HG02588 (cell line): ENCODE results near the gene ABL1.

Source experiments
- ATAC-seq: cut with Tn5 transposase; IDR thresholded peaks from one replicate; pipeline ENCODE4 v1.9.1; 2021; ENCODE audit warnings: mild to moderate bottlenecking, moderate library complexity; ENCODE audit not compliant: unreplicated experiment

The ABL1 gene

DNA sequence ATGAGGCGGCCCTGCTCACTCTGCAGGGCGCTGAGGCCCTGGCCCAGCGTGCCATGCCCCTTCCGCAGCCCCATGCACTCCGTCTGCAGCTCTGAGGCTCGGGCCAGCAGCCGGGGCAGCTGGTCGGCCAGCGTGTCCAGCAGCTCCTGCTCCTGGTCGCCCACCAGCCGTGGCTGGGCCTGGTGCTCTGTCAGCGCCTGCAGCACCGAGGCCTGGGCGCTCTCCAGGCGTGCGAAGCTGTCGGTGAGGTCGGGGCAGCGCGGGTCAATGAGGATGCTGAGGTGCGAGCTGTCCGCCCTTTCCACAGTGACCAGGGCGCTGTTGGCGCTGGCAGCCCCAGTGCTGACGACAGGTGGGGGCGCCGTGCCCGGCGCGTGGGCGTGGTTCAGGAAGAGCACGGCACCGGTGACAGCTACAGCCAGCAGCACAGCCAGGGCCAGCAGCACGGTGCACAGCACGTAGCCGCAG lies 94.6 kb downstream of the ABL1 start:
- no peak for ATAC-seq

DNA sequence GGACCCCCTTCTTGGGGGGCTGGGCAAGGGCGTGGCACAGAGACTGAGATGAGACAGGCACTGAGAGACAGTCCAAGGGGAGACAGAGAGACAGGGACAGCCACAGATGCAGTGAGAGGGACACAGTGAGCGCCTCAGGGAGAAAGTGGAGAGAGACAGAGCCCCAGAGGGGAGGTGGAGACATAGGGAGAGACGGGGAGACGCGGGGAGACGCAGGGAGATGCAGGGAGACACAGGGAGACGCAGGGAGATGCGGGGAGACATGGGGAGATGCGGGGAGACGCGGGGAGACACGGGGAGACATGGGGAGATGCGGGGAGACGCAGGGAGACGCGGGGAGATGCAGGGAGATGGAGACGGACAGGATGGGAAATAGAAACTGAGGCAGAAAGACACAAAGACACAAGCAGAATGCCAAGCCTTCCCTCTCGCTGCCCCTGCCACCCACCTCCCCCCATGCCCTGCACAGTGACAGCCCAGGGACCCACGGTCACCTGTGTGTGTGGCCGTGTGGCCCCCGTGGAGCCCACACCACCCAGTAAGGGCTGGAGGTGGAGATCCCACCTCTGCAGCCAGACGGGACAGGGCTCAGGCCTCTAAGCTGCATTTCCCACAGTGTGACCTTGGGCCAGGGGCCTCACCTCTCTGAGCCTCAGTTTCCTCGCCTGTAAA lies 95.2 kb downstream of the ABL1 start:
- no peak for ATAC-seq

DNA sequence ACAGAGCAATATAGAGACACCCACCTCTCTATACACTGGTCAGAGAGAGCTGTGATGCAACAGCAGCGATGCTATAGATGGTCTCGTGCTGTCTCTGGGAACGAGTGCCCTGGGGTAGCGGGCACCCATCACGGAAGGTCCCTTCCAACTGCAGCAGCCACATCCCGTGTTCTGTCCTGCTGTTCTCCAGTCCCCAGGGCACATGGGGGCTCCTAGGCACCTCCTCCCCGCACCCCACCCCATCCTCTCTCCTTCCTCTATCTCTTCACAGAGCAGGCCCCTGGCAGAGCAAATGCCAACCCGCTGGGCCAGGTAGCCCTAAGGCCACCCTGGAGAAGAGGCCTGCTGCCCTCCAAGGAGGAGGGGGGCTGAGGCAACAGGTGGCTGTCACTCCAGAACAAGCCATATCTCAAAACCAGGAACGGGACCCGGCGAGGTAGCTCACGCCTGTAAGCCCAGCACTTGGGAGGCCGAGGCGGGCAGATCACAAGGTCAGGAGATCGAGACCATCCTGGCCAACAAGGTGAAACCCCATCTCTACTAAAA lies 95.8 kb downstream of the ABL1 start:
- no peak for ATAC-seq

DNA sequence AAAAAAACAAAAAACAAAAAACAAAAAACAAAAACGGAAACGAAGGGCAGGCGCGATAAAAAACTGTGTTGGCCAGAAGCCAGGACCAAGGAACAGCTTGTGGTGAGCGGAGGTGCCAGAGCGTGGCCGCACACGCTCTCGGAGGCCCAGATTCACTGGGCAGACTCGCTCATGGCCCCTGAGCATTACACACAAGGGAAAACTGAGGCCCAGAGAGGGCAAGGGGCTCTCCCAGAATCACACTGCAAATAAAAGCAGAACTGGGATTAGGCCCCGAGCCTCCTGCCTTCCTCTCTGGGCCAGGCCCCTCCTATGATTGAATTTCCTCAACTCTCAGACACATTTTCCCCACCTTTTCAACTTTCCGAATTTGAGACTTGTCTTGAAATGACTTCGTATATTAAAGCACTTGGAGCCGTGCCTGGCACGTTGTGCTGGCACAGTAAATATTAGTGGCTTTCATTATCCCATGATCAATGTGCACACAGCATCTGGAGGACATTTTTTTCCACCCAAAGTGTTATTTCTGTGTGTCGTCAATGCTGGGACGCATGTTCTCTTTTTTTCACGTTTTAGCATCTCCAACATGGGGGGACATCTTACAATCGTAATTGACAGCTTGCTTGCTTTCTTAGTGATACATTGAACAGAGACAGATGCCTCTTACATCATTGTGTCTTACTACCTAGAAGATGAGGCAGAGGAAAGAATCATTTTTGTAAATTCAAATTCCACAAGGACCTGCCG lies 96.6 kb downstream of the ABL1 start:
- no peak for ATAC-seq

DNA sequence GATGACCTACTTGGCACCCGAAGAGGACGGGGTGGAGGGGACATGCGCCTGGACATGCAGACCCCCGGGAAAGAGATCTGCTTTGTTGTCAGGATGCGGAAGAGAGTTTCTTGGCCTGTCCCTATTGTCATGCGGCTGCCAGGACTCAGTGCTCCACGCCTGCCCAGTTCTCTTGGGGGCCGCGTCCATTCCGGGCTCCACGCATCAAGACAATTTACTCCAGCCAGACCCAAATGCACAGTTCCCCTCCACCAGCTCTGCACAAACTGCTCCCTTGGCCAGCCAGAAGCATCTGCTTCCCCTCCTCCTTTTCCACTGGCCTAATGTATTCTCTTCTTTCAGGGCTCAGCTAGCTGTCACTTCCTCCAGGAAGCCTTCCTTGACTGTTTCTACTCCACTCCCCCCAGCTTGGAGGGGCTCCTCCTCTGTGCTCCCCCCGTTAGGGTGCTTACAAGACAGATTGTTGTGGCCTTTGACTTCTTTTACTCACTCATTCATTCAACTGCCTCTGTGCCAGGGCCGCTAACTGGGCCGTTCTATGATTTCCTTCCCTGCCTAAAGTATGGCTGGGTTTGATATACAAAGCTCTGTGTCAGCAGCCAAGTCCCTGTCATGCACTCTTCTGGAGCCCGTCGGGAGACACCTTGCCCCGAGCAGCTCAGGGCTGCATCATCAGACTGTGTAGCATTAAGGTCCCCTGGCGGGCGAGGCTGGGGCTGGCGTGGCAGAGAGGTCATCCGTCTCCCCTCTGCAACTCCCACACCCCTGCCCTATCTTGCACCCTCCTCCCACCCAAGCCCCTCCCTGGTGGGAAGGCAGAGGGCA lies 97.4 kb downstream of the ABL1 start:
- ATAC-seq, result no peak

DNA sequence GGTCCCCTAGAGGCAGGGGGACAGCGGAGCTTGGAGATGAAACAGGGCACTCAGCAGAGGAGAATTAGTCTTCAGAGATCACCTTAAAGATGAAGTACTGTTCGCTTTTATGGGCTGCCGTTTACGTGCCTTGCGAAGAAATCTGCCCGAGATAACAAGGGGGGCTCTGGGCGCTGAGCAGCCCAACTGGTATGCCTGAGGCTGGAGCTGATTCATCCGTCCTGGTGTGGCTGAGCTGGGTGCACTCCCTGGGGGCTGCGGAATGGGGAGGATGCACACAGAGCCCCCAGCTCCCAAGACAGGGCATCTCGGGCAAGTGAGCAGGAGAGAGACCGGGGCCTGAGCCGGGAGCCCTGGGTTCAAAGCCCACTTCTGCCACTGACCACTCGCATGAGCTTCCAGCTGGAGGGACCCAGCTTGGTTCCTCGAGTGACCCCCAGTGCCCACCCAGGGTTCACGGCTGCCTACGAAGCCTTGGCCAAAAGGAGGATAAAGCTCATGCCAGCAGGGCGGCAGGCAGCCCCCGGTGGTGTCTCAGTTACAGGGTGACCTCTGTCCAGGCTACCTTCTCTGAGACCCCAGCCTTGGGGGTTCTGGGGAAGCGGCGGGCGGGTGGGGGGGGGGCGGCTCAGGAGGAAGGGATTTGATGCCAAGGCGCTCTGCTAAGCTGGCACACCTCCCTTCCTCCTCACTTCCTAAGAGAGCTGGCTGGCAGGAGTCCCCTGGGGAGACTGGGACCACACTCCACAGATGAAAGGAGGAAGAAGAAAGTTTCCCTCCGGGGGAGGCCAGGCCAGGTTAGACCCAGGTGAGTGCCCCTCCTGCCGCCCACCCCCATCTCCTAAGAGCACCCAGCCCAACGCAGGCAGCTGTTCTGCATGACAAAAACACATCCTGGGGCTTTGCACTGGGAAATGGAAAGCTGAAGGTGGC lies 98.3 kb downstream of the ABL1 start:
- ATAC-seq, result no peak

- ATAC-seq, result no peak
These were observed 99.2 kb downstream of the ABL1 start for GRCh38 chr9:130934246-130934645.

- ATAC-seq, result no peak
These were observed 99.9 kb downstream of the ABL1 start for GRCh38 chr9:130934702-130935647.

DNA sequence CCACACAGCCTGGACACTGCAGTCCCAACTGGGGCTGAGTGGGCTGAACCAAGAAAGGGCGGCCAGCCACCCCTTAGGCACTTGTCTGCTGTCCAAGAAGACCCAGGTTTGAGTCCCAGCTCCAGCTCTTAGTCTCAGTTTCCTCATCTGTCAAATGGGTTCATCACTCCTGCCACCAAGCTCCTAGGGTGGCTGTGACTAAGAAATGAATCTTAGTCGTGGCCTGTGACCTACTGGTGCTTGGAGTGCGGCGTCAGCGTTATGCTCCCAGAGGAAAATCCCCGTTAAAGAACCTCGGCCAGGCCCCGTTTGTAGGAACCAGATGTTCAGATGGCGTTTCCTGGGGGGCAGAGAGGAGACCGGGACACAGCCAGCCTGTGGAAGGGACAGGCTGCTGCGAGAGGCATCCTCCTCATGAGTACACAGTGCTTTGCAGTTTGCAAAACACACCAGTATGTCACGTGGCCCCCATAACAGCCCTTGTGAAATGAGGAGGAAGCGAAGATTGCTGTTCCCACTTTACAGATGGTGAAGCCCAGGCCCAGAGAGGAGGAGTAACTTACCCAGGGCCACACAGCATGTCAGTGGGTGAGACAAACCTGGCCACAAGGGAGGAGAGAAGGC lies 100.7 kb downstream of the ABL1 start:
- no peak for ATAC-seq

DNA sequence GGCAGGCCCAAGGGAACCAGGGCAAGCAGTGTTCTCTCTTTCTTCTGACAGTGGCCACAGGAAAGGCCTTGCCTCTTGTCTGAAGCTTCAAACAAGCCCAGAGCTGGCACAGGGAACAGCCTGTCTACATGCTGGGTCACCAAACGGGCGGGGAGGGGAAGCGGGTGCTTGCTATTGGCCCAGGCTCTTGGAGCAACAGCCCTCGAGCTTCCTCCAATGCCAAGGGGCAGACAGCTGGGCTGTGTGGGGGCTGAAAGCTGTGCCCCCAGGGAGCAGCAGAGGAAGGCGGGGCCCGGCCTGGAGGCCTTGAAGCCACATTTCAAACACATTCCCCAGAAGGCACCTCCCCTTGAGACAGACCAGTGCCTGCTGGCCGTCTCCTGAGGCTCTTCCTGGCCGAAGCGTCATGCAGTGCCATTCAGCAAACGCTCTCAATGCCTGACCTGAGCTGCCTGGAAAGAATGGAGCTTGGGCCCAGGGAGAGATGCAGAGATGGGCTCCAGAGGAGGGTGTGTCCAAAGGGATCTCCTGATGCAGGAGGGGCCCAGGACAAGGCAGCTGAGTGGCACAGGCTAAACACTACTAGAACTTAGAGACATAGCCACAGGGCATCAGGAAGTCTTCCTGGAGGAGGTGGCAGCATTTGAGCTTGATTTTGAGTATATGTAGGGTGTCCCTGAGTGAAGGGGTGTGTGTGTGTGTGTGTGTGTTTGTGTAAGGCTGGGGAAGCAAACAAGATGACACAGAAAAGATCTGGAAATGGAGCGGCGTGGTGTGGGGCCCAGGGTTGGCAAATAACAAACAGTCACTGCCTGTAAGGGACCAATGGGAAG lies 101.4 kb downstream of the ABL1 start:
- no peak for ATAC-seq
